ENCODE measurements around the gene ZNF330.
"Not testable (repeated sequence)": the region's sequence is repeated elsewhere in the genome, so short reads cannot be mapped to it uniquely, and the experiment has no call there.

Gene ZNF330

DNA sequence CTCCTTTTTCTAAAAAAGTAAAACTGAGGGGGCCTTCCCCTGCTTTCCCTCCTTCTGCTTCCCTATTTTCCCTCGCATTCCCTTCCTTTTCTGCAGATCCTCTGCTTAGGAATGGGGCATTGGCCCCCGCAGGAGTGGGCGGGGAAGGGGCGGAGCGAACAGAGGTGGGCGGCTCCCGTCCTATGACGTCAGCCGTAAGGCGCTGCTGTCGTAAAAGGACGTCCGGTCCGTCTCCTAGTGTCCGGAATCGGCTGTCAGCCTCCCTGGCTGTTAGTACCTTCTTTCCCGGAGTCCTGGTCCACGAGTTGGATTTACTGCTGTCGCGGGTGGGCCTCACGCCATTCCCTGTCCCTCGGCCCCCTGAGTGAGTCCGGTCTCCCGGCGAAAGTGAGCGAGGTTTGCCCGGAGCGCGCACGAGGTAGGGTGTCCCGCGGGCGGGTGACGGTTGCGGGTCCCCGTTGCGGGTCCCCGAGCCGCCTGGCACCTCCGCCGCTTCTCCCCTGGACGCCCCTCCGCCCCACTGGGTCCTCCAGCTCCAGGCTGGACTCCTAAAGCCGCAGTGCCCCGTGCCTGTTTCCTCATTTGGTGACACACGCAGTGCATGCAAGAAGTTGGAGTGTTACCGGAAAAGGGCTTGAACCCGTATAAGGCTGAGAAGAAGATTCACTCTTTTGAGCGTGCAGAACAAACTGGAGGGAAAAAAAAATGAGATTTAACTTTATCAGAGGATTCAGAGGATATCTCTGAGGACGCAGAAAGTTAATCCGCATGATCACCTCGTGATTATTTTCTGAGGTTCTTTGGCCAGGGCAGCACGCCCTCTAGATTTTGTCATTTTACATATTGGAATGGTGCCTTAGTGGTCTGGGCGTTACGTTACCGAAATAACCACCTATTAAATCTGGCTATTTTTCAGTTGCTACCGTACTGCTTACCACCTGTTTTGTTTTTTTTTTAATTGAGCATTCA, at the start of gene ZNF330:
TSS of gene ZNF330 (plus strand) at position 205 of the 969 bp plus-strand sequence. CDS start 1,477 bp downstream, outside the sequence.
- peak; percentile 90 for DNase-seq (ENCODE audit: low spot score)

DNA sequence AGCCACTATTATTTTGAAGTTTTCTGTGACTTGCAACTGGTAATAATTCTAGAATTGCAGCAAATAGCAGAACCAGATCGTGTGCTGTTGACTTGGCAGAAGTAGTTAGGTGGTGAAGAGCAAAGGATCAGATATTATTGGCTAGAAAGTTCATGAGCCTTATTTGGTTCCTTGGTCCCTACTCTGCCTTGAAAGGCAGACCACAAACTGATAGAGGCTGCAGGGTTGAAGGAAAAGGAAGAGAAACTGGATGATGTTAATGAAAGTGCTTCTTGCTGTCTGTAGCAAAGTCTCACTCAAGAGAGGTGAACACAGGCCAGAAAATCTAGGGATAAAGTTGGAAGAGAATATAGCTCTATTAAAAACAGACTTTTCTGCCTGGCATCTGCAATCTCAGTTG, 46.2 kb upstream of the ZNF330 start:
- DNase-seq (ENCODE audit: low spot score) = no peak

DNA sequence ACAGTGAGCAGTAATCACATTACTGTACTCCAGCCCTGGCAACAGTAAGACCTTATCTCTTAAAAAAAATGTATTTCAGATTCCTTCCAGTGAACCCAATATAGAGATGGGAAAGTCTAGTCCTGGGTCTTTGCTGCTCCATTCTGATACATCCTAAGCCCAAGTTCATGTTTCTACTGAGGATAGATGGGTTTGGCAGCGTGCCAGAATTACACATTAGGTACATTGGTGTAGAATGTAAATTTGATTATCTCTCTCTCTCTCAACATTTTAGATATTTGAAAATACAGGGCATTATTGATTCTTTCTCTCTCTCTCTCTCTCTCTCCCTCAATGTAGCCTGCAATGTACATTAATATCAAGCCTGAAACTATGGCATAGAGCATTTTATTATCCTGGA, 43.5 kb upstream of the ZNF330 start:
- no peak for DNase-seq (ENCODE audit: low spot score)

DNA sequence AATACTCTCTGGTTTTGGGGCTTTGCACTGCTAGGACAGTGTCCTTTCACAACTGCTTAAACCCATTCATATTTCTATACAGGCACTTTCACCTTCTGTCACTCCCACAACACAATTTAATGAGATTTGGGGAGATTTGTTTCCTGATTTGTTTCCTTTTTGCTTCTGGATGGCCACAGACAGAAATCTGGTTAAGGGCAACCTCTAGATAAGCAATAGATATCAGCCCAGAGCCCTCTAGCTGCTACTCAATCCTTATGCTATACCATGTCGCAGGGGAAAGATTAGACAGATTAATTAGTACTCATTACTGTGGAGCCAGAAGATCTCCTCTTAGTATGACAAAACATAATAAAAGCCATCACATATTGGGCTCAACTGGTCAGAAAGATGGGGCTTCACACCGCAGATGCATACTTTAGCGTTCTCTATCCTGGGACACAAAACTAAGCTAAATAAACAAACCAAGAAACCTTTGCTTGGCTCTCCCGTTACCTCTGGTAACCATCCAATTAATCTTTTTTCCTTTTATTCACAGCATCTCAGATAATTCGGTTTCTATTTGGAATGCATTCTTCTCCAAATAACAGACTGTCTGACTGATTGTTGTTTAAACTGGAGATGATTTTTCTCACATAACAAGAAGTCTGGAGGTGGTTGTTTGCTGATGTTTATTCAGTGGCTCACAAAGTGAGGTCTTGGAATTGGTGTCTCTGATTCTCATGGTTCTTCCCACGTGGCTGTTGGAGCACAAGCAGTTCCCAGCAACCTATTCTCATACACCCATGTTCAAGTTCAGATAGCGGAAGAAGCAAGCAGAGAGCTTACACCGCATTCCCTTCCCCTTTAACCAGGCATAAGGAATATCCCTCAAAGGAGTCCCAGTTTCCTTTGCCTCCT, 41.0 kb upstream of the ZNF330 start:
- DNase-seq (ENCODE audit: low spot score) = no peak

DNA sequence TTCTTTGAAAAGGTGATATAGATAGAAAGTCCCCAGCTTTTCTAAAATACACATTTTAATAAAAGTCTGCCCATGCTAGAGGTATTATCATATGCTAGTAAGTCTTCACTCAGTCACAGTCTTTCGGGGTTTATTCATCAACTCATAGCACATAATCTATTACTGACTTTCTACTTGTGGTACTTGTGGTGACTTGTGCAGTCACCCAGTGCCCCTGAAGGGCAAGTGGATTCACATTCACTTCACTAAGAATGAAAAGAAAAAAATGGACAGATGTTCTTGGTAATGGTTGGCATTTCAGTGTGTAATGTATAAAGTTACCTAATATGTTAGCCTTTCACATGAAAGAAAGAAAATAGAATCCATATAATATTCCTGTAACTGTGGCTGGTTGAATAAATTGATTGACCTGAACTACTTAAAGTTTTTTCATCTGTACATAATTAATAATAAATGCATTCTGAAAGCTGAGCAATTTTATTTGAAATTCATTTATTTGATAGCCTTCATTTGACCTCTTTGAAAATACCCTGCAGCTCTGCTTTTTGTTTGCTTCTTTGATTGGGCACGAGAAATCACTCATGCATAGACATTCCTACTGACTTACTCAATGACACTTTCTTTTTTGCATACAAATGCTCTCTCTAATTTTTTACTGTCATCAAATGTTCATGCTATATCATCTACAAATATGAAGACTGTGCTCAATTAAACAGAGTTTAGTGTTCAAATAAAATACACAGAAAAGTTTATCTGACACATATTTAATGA, 39.5 kb upstream of the ZNF330 start:
- DNase-seq (ENCODE audit: low spot score) = no peak

DNA sequence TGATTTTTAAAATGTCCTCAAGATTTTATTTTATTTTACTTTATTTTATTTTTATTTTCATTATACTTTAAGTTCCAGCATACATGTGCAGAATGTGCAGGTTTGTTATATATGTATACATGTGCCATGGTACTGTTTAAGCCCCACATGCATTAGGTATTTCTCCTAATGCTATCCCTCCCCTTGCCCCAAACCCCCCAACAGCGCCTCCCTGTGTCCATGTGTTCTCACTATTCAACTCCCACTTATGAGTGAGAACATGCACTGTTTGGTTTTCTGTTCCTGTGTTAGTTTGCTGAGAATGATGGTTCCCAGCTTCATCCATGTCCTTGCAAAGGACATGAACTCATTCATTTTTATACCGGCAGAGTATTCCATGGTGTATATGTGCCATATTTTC, 37.2 kb upstream of the ZNF330 start:
- DNase-seq (ENCODE audit: low spot score) = not testable (repeated sequence)

DNA sequence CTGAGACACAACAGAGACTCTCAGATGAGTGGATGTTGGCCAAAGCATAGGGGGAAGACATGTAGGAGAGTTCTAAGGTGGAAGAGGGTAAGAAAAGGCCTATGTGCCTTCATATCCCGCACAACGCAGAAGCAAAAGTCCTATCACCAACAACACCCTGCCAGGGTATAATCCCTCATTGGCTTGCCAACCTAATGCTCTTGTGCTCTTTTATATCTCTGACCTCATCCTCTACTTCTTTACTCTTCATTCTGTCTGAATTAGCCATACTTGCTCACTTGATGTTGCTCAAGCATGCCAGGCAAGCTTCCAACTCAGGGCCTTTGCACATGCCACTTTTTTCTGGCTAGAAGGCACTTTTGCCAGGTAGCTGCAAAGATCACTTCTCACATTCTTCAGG, 28.1 kb upstream of the ZNF330 start:
- DNase-seq (ENCODE audit: low spot score) = no peak

DNA sequence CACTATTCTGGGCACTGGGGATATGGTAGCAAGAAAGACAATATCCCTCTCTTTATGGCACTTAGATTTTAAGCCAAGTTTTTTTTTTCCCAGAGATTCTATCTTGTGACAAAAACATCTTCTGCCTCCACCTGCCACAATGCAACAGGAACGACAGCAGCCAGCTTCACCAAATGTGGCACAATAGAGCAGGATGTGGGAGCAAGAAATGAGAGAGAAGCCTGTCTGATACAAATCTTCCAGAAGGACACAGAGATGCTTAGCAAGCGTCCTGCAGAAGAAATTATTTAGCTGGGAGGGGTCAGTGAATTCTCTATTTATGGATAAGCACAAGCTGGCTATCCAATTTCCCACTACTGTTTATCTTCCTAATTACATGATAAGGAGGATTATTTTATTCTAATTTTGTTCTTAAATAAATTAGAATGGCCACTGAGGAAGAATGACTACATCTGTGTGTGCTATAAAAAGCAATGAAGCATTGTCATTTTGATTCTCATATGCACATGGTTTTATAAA, 27.1 kb upstream of the ZNF330 start:
- DNase-seq (ENCODE audit: low spot score) = no peak

DNA sequence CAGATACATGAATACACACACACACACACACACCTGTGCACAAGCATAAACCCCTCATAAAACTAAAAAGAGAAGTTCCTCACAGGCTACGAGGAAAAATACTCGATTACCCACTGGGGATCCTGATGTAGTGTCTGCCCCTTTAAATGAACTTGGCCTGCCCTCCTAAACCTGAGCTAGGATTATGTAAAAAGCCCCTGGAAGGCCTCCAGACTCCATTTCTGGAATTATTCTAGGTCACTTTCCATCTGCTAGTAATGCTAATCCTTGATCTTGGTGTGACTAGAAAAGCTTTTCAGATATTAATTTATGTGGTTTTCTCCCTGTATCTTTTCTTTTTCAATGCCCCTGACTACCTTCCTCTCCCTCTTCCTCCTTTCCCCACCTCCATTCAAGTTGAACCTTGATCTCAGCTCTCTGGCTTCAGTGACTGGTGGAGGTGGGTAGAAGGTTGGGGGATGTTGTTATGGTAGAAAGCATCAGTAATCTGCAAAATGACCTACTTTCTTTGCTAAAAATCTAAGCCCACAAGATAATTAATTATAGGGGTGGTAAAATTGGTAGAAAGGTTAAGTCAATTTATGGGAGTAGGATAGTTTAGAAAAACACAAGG, 25.5 kb upstream of the ZNF330 start:
- no peak for DNase-seq (ENCODE audit: low spot score)

DNA sequence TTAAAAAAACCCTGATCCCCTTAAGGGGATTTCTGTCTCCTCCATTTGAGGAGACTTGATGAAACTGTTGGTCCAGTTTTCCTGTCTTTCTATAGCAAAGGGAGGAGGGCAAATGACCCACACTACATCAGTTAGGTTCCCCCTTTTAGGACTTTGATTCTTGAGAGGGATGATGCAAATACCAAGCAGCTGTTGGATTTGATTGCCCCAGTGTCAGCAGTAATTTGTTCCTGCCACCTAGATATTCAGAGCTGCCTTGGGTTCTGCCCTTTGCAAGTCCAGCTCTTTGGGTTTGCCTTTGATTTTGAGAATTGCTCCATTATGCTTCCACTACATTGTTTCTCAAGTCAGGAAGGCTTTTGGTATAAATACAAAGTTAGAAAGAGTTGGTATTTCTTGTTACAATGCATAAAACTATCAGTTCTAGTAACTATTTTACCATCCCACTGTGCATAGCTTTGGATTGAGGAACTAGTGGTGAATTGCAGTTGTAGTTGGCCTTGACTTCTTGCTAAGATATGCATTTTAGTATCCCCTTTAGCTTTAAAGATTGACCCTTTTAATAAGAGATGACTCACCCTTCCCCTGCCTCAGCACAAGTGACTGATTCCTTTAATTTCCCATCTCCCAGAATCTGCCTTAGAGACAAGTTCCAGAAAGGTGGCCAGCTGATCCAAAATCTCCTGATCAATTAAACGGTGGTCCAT, 24.3 kb upstream of the ZNF330 start:
- DNase-seq (ENCODE audit: low spot score) = no peak

DNA sequence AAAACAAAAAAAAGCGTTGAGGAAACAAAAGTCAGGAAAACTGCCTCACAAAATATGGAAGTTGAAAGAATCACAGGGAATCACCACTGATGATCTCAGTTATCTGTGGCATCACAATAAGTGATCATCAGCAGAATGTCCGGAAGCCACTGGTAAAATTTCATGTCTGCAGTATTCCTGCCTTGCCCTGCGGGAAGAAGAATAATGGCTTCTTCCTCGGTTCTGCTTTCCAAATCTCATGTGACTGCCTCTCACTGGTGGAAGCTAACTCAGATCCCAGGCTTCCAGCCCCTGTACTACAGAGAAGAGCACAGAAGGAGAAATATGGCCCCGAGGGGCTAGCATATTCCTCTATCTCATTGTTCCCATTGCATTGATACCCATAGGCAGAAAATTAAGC, 12.7 kb upstream of the ZNF330 start:
- no peak for DNase-seq (ENCODE audit: low spot score)

DNA sequence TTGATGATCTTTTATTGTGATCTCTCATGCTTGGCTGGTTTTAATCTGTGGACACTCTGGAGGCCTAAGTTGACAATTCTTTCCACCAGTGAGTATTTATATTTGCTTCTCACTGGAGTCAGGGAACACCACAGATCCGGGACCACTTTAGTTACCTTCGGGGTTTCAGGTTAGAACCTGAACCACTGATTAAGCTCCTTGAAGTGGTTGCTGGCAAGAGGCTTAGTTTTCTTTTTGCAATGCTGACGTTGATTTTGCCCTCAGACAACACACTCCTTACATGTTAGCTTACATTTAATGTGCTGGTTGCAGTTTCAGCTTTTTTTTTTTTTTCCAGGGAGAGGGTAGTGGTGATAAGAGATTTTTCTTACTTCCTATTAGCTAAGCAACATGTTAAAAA, 10.5 kb upstream of the ZNF330 start:
- no peak for DNase-seq (ENCODE audit: low spot score)

DNA sequence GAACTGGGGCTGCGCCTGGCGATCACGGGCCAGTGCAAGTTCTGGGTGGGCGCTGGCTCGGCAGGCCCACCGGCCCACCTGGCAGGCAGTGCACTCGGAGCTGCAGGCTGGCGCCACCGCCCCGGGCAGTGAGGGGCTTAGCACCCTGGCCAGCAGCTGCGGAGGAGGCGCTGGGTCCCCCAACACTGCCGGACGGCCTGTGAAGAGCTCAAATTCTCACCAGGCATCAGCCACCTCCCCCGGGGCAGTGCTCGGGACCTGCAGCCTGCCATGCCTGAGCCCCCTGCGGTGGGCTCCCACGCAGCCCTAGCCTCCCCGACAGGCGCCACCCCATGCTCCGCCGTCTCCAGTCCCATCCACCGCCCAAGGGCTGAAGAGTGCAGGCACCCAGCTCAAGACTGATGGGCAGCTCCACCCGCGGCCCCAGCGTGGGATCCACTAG, 7.1 kb upstream of the ZNF330 start:
- DNase-seq (ENCODE audit: low spot score) = no peak

DNA sequence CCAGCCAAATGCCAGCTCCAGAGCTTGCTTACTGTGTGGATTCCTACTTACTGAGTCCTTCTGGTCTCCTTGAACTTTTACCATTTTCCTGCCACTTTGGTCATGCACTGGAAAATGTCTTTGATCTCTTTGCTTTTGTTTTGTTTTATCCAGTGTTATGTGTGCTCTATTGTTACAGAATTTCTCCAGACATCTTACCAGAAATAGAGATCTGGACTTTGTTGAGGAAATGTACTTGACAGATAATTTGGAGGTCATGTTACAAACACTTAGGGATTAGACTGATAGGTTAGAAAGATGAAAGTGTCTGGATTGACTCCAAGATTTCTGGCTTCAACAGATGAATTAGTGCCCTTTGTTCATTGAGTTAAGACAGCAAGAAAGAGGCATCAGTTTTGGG, 5.7 kb upstream of the ZNF330 start:
- no peak for DNase-seq (ENCODE audit: low spot score)

DNA sequence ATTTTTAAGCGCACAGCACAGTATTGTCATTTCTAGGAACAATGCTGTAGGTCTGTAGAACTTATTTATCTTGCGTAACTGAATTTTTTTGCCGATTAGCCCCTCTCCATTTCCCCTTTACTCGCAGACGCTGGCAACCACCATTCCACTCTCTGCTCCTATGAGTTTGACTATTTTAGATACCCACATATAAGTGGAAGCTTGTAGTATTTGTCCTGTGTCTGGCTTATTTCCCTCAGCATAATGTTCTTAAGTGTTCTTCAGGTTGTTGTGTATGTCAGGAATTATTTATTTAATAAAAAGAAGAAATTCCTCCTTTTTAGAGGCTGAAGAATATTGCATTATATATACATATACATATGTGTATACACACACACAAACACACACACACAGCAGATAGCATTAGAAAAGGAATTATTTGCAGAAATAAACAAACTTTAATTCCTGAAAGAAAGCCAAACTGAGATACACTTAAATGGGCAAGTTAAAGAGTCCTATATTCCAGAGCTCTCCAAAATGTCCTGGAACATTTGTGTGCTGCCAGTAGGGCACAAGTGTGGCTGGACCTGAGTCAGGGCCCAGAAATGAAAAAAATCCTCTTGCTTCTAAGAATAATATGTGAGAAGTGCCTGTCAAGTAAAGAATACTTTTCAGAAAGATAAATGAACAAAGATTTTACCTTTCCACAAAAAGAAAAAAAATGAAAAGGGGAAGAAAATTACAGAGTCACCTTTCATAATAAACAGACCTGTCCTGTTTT, 4.5 kb upstream of the ZNF330 start:
- DNase-seq (ENCODE audit: low spot score) = no peak

DNA sequence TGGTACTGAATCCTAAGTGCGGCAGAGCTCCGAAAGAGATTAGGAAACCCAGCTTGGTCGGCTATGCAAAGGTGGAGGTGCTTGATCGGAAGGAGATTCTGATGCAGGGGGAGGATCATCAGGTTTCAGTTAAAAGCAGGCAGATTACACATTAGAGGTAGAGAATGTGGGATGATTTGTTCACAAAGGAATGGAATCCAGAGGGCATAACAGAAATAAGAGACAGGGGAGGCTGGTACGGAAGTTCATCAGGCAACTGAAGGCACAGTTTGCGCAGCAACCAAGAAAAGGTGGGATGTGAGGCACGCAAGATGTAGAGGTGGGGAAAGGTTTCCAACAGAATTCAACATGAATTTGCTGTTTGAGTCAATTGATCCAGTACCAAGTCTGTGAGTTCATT, 424 bp upstream of the ZNF330 start:
- no peak for DNase-seq (ENCODE audit: low spot score)

DNA sequence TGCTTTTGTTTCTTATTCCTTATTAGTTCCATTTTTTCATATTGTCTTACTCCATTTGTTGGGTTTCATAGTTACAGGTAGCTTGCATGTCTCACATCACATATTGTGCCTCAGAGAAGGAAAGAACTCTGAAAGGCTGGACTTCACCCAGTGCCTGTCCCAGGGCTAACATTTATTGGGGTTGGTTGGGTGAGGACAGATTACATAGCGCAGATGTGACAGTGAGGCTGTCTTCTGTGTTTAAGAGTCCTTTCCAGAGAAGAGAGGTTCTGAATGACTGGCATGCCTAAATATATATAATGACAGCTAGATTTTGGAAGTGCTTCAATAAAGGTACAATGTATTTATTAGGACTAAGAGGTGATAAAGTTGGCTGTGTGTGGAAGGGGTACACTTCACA, 2.7 kb downstream of the ZNF330 start:
- DNase-seq (ENCODE audit: low spot score) = no peak

DNA sequence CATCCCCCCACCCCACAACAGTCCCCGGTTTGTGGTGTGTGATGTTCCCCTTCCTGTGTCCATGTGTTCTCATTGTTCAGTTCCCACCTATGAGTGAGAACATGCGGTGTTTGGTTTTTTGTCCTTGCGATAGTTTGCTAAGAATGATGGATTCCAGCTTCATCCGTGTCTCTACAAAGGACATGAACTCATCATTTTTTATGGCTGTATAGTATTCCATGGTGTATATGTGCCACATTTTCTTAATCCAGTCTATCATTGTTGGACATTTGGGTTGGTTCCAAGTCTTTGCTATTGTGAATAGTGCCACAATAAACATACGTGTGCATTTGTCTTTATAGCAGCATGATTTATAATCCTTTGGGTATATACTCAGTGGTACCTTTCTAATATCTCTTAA, 6.6 kb downstream of the ZNF330 start:
- DNase-seq (ENCODE audit: low spot score) = not testable (repeated sequence)

DNA sequence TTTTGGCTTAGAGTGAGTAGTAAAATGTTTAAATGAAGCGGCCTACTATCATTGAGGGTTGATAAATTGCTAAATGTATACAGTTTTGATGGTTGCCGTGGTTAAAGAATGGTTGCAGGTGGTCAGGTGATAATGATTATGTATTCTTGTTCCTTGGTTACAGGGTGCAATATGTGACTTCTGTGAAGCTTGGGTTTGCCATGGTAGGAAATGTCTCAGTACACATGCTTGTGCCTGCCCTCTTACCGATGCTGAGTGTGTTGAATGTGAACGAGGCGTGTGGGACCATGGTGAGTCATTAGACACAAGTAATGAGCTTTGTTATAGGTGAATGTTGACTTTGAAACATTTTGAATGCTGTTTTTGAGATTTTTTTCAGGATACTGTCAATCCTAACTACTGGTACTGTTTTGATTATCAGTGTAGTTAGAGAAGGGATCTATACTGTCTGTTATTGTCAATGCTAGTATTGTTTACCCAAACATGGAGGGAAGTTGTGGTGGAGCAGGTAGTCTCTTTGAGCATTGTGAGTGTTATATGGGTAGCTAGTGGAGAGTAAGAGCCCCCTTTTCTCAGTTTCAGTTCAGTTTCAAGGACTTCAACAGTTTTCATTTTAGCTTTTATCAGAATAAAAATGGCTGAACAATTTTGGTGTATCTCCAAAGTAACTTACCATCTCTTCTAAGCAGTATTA, 8.9 kb downstream of the ZNF330 start:
- no peak for DNase-seq (ENCODE audit: low spot score)

All from activated CD4-positive, alpha-beta T cell treated with anti-CD3 and anti-CD28 coated beads, Interleukin-2, Interleukin-4, amounts not matched to agents 100 ng/mL and 50 ng/mL, durations not matched to agents 16 hours and 8 hours (primary cell).